Activated T-cell treated with anti-CD3 and anti-CD28 coated beads, Interleukin-2, amount 50 U/mL, for 72 hours (primary cell): Measurements from ENCODE around the gene EZH2. TPM values are rescaled to one million over a fixed set of nuclear protein-coding genes. Genes with fewer than 3 reads are reported as not detected.
A peak's percentile ranks its signal among the peaks of the same experiment; 100 is the strongest.

Experiments used
- ATAC-seq, 2 donors: fragments of 150-1000 bp; cut with Tn5 transposase; replicated peaks in 1 of 2; 2 replicates each; pipeline ENCODE4 v1.10.0; 2021; ENCODE audit warnings: moderate library complexity in 2 of 2, mild to moderate bottlenecking in 1 of 2
- DNase-seq, 2 donors: peaks; one replicate each; pipeline ENCODE4 v3.0.0; 2021 to 2022; ENCODE audit warnings: mixed read lengths in 1 of 2
- H3K27ac Mint-ChIP-seq: one replicate; pipeline ENCODE4 v1.8.0; 2022; ENCODE audit warnings: mild to moderate bottlenecking, moderate library complexity, mixed read lengths
- H3K27me3 Mint-ChIP-seq: one replicate; pipeline ENCODE4 v1.8.0; 2022; ENCODE audit warnings: low read depth, mixed read lengths
- H3K36me3 Mint-ChIP-seq, 2 donors: one replicate each; pipeline ENCODE4 v1.8.0; 2022; ENCODE audit warnings: mixed read lengths in 2 of 2, mild to moderate bottlenecking in 1 of 2; ENCODE audit not compliant: insufficient read depth in 2 of 2
- H3K4me1 Mint-ChIP-seq: one replicate; pipeline ENCODE4 v1.8.0; 2022; ENCODE audit warnings: low read depth, mixed read lengths
- H3K4me3 Mint-ChIP-seq, 2 donors: one replicate each; pipeline ENCODE4 v1.8.0; 2022; ENCODE audit warnings: mild to moderate bottlenecking in 2 of 2, mixed read lengths in 2 of 2, moderate library complexity in 2 of 2
- H3K9me3 Mint-ChIP-seq, 2 donors: one replicate each; pipeline ENCODE4 v1.8.0; 2022; ENCODE audit warnings: mixed read lengths in 2 of 2
- total RNA-seq, 2 donors: library from RNA; stranded (reverse); gene quantifications; one replicate each; pipeline ENCODE4 v1.2.3, GENCODE V29; 2022

EZH2 gene
- 100 to 1,000 TPM in 1 of 2 donors, 10 to 100 TPM in 1; 95.9 to 117 TPM for total RNA-seq

GRCh38 chr7:148884049-148884298 is at the start of gene EZH2:
TSS of gene EZH2 (minus strand) at chr7:148884291. CDS start at chr7:148847298, 36,993 bp downstream.
- peak in 1 of 2 donors; percentile 33 for ATAC-seq
- Mint-ChIP-seq H3K36me3 (peaks cover 10 to 21% of the 10 kb centered on the region in 2 donors), H3K27ac (peak within 1 kb of the TSS; percentile 98), H3K9me3 (peaks cover 0 to 2% of the 10 kb centered on the region in 2 donors), H3K4me1 (peaks cover 43% of the 10 kb centered on the region), H3K4me3 (peak within 1 kb of the TSS; percentile 93 to 99), H3K27me3 (no peaks in the 10 kb centered on the region)
- no peak for DNase-seq

GRCh38 chr7:148931470-148931869 is 47.4 kb upstream of the EZH2 start:
- ATAC-seq (no peak), DNase-seq (no peak)
- peaks cover 0 to 8% of the 10 kb centered on the region in 2 donors for H3K36me3 Mint-ChIP-seq
- no peak overlapping the region for H3K27ac Mint-ChIP-seq
- H3K9me3 Mint-ChIP-seq: no peaks in the 10 kb centered on the region
- no peak overlapping the region for H3K4me3 Mint-ChIP-seq
- peaks cover 42% of the 10 kb centered on the region for H3K4me1 Mint-ChIP-seq
- H3K27me3 Mint-ChIP-seq: no peaks in the 10 kb centered on the region

GRCh38 chr7:148930335-148930734 is 46.2 kb upstream of the EZH2 start:
- peaks cover 54% of the 10 kb centered on the region for H3K4me1 Mint-ChIP-seq
- H3K9me3 Mint-ChIP-seq: no peaks in the 10 kb centered on the region
- H3K27ac Mint-ChIP-seq: no peak overlapping the region
- H3K4me3 Mint-ChIP-seq: no peak overlapping the region
- no peaks in the 10 kb centered on the region for H3K27me3 Mint-ChIP-seq
- peaks cover 0 to 9% of the 10 kb centered on the region in 2 donors for H3K36me3 Mint-ChIP-seq
- ATAC-seq (no peak), DNase-seq (no peak)

GRCh38 chr7:148929176-148929575 is 45.1 kb upstream of the EZH2 start:
- peaks cover 0 to 8% of the 10 kb centered on the region in 2 donors for H3K36me3 Mint-ChIP-seq
- peaks cover 61% of the 10 kb centered on the region for H3K4me1 Mint-ChIP-seq
- no peak for DNase-seq
- no peak overlapping the region for H3K4me3 Mint-ChIP-seq
- H3K27me3 Mint-ChIP-seq: no peaks in the 10 kb centered on the region
- H3K27ac Mint-ChIP-seq: no peak overlapping the region
- no peaks in the 10 kb centered on the region for H3K9me3 Mint-ChIP-seq
- no peak for ATAC-seq

GRCh38 chr7:148927123-148928045 is 43.3 kb upstream of the EZH2 start:
- no peak for DNase-seq
- peaks cover 0 to 8% of the 10 kb centered on the region in 2 donors for H3K36me3 Mint-ChIP-seq
- peak; percentile 22 to 26 for ATAC-seq
- H3K27ac Mint-ChIP-seq: peak overlapping the region; percentile 22
- no peaks in the 10 kb centered on the region for H3K9me3 Mint-ChIP-seq
- peak overlapping the region; percentile 34 to 55 for H3K4me3 Mint-ChIP-seq
- peaks cover 57% of the 10 kb centered on the region for H3K4me1 Mint-ChIP-seq
- no peaks in the 10 kb centered on the region for H3K27me3 Mint-ChIP-seq

- no peak for DNase-seq
- H3K4me3 Mint-ChIP-seq: peak overlapping the region; percentile 22 to 44
- H3K27ac Mint-ChIP-seq: peak overlapping the region; percentile 61
- H3K4me1 Mint-ChIP-seq: peaks cover 56% of the 10 kb centered on the region
- ATAC-seq: no peak
- H3K9me3 Mint-ChIP-seq: no peaks in the 10 kb centered on the region
- peaks cover 0 to 8% of the 10 kb centered on the region in 2 donors for H3K36me3 Mint-ChIP-seq
- H3K27me3 Mint-ChIP-seq: no peaks in the 10 kb centered on the region
Observed at GRCh38 chr7:148925836-148926235, 41.7 kb upstream of the EZH2 start.

- H3K36me3 Mint-ChIP-seq: peaks cover 0 to 6% of the 10 kb centered on the region in 2 donors
- H3K4me3 Mint-ChIP-seq: no peak overlapping the region
- H3K9me3 Mint-ChIP-seq: no peaks in the 10 kb centered on the region
- peaks cover 64% of the 10 kb centered on the region for H3K4me1 Mint-ChIP-seq
- no peak overlapping the region for H3K27ac Mint-ChIP-seq
- ATAC-seq (no peak), DNase-seq (no peak)
- H3K27me3 Mint-ChIP-seq: no peaks in the 10 kb centered on the region
Observed at GRCh38 chr7:148924011-148924410, 39.9 kb upstream of the EZH2 start.

GRCh38 chr7:148921806-148922205 is 37.7 kb upstream of the EZH2 start:
- Mint-ChIP-seq H3K27me3 (no peaks in the 10 kb centered on the region), H3K36me3 (peaks cover 0 to 5% of the 10 kb centered on the region in 2 donors), H3K9me3 (no peaks in the 10 kb centered on the region), H3K4me1 (peaks cover 60% of the 10 kb centered on the region), H3K27ac (no peak overlapping the region), H3K4me3 (no peak overlapping the region)
- DNase-seq (no peak), ATAC-seq (no peak)

GRCh38 chr7:148921189-148921588 is 37.1 kb upstream of the EZH2 start:
- peaks cover 60% of the 10 kb centered on the region for H3K4me1 Mint-ChIP-seq
- no peak overlapping the region for H3K27ac Mint-ChIP-seq
- no peak for DNase-seq

GRCh38 chr7:148919859-148920258 is 35.8 kb upstream of the EZH2 start:
- Mint-ChIP-seq H3K4me3 (peak overlapping the region; percentile 20 to 65), H3K36me3 (no peaks in the 10 kb centered on the region), H3K9me3 (no peaks in the 10 kb centered on the region), H3K27ac (no peak overlapping the region), H3K27me3 (no peaks in the 10 kb centered on the region), H3K4me1 (peaks cover 58% of the 10 kb centered on the region)
- DNase-seq (no peak), ATAC-seq (peak; percentile 39 to 48)

More at GRCh38 chr7:148921189-148921588, 37.1 kb upstream of the EZH2 start:
- H3K4me3 Mint-ChIP-seq: no peak overlapping the region
- H3K9me3 Mint-ChIP-seq: no peaks in the 10 kb centered on the region
- peak; percentile 53 to 62 for ATAC-seq
- H3K36me3 Mint-ChIP-seq: peaks cover 0 to 2% of the 10 kb centered on the region in 2 donors
- H3K27me3 Mint-ChIP-seq: no peaks in the 10 kb centered on the region

- no peak for DNase-seq
- peaks cover 71% of the 10 kb centered on the region for H3K4me1 Mint-ChIP-seq
- H3K27me3 Mint-ChIP-seq: no peaks in the 10 kb centered on the region
- H3K4me3 Mint-ChIP-seq: no peak overlapping the region
- H3K36me3 Mint-ChIP-seq: no peaks in the 10 kb centered on the region
- H3K27ac Mint-ChIP-seq: no peak overlapping the region
- no peaks in the 10 kb centered on the region for H3K9me3 Mint-ChIP-seq
- ATAC-seq: no peak
Observed at GRCh38 chr7:148918058-148918596, 34.0 kb upstream of the EZH2 start.

- Mint-ChIP-seq H3K4me1 (peaks cover 85% of the 10 kb centered on the region), H3K27ac (peak overlapping the region; percentile 33), H3K36me3 (no peaks in the 10 kb centered on the region), H3K27me3 (no peaks in the 10 kb centered on the region), H3K9me3 (no peaks in the 10 kb centered on the region), H3K4me3 (peak overlapping the region; percentile 3 to 12)
- DNase-seq (no peak), ATAC-seq (no peak)
Observed at GRCh38 chr7:148916186-148916585, 32.1 kb upstream of the EZH2 start.

- Mint-ChIP-seq H3K9me3 (no peaks in the 10 kb centered on the region), H3K36me3 (no peaks in the 10 kb centered on the region), H3K27me3 (no peaks in the 10 kb centered on the region), H3K27ac (peak overlapping the region; percentile 97), H3K4me1 (peaks cover 85% of the 10 kb centered on the region), H3K4me3 (peak overlapping the region; percentile 86 to 87)
- DNase-seq (no peak), ATAC-seq (no peak)
Observed at GRCh38 chr7:148915211-148915610, 31.1 kb upstream of the EZH2 start.
